Esophagus muscularis mucosa (tissue), 4 donors: ENCODE data around the gene VPS9D1.

Experiments used
- CTCF ChIP-seq, 3 experiments: fragments of 200-600 bp in 2 of 3; fragments of 450-650 bp in 1 of 3; sonication (generic) in 2 of 3; IDR thresholded peaks; one replicate each; pipeline ENCODE4 v1.5.1; 2017 to 2019; ENCODE audit warnings: antibody characterized with exemption in 3 of 3, mild to moderate bottlenecking in 2 of 3, moderate library complexity in 1 of 3
- EP300 ChIP-seq: sonication (generic); formaldehyde crosslinking; IDR thresholded peaks from one replicate; pipeline ENCODE4 v1.6.1; 2017; ENCODE audit warnings: antibody characterized with exemption
- POLR2A ChIP-seq: fragments of 450-650 bp; IDR thresholded peaks from one replicate; pipeline ENCODE4 v1.6.1; 2017; ENCODE audit warnings: antibody characterized with exemption, moderate library complexity, mild to moderate bottlenecking, low read depth
- POLR2AphosphoS5 ChIP-seq, 2 donors: sonication (generic); formaldehyde crosslinking; IDR thresholded peaks; one replicate each; pipeline ENCODE4 v1.6.1; 2017; ENCODE audit warnings: antibody characterized with exemption in 2 of 2

GRCh38 chr16:89716916-89717687 is 3.6 kb downstream of the VPS9D1 start:
- TF ChIP-seq POLR2AphosphoS5 (IDR thresholded peaks at IDR 0.05) (no peak), CTCF (IDR thresholded peaks at IDR 0.05) (no peak), EP300 (no peak), POLR2A (no peak)
